GM18873 (cell line): ENCODE results near the gene RAP2A.
A peak's percentile ranks its signal among the peaks of the same experiment; 100 is the strongest.

ENCODE experiments used
- ATAC-seq: cut with Tn5 transposase; IDR thresholded peaks from one replicate; pipeline ENCODE4 v1.9.1; 2021; ENCODE audit warnings: mild to moderate bottlenecking, moderate library complexity, moderate number of reproducible peaks; ENCODE audit not compliant: unreplicated experiment, low FRiP score

RAP2A gene

DNA sequence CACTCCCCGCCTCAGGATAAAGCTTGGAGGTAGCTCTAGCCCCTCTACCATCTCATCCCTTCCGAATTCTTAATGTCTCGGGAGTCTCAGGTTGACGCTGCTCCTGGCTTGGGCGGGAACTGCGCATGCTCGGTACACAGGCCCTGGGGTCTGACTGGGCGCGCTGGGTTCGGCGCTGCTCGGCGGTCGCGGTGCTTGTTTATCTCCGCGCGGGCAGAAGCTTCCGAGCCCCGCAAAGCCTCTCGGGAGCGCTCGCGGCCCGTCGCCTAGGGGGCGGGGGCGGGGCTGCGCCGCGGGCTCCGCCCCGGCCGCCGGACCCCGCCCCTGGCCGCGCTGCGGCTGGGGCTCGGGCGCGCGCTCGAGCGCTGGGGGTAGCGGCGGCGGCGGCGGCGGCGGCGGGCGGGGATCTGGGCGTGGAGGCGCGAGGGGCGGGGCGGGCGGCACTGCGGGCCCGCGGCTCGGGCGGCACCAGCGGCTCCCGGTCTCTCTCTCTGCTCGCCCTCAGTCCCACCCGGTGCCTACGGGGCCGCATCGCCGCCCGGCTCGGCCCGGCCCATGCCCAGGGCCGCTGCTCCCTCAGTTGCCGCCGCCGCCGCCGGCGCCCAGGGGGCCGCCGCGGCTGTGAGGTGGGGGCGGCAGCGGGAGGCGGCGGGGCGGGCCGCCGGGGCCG, at the start of gene RAP2A:
RAP2A (plus strand) TSS at position 443 of the 670 bp plus-strand sequence. CDS start 302 bp downstream, outside the sequence.
- peak; percentile 21 for ATAC-seq

DNA sequence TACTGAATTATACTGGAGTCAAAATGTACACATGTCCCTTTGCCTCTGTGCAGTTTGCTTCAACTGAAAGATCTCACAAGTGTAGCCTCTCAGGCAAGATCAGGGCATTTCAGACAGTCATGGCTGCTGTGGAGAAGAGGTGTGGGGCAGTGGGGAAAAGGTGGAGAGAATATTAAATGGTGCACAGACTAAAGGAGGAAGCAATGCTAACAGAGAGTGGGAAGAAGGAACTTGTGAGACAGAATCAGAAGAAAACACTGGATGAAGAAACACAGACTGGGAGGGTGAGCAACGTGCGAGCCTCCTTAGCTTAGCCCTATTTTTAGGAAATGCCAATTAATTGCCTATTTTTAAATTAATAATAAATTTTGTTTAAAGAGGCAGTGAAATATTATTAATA, 49.6 kb upstream of the RAP2A start:
- ATAC-seq = no peak

DNA sequence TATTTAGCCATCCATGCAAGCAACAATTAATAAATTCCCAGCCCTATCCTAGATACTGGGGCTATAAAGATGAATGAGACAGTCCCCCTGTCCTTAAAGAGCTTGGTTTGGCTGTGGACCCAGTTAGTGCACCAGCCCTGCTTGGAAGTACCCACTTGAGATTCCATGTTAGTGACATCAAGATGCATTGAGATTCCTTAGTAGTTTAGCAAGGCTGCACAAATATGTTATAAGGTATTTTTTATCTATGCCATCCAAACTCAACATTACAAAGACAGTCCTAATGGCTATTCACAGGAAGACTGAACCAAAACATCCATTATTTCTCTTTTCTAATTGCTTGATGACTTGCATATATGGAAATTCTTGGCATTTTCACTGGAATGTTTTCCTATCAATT, 48.8 kb upstream of the RAP2A start:
- no peak for ATAC-seq

DNA sequence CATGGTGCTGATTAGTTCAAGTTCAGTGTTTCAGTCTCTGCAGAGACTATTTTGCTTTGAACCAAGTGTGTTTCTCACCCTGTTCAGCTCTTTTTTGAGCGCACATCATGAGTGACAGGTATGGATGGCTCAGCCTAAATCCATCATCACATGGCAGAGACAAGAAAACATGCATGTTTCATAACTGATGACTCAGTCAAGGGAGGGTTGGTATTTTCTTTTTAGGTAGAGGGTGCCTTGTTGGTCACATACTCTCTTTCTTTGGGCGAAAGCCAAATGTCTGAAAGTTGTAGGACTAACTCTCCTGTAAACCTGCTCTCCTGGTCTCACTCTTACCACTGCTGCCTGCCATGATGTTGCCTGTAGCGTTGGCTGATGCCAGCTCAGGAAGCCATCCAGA, 48.1 kb upstream of the RAP2A start:
- ATAC-seq = no peak

DNA sequence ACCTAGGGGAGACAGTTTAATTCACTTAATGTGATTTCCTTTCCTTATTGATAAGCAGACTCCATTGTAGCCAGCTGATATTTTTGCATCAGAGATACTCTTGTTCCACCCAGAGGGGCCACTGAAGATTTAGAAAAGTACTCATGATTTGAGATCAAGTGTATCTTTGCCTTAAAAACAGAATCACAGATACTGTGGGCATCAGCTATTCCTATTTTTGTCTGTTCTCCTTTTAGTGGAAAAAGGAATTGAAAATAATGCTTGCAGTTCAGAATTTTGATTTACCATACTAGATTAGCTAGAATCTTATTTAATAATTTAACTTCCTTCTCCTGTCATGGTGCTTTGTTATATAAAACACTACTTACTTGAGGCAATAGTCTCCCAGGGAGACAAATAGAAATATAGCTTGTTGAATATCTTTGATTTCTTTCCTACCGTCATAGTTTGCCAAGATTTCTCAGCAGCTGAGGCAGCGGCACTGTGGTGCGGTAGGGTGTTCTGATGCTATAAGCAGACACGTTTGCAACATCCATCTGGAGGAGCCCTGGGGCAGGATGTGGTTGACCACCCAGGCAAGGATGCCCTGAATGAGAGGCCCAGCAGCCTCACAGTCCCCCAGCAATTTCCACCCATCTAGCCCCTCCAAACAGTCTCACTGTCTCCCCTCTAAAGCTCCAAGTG, 47.0 kb upstream of the RAP2A start:
- ATAC-seq = no peak

DNA sequence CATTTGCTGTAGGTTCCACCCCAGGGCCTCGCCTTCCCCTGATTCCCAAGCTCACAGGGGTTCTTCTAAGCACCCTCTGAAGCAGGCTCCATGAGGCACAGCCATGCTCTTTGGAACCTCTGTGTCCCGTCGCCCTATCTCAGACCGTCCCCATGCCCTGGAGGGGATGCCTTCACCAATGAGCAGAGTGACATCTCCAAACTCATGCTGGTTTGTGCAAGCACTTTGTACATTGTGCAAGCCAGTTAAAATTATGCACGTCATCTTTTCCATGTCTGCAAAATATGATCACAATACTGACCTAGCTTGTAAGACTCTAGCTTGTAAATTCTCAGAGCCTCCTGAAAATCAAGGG, 46.5 kb upstream of the RAP2A start:
- ATAC-seq = no peak

DNA sequence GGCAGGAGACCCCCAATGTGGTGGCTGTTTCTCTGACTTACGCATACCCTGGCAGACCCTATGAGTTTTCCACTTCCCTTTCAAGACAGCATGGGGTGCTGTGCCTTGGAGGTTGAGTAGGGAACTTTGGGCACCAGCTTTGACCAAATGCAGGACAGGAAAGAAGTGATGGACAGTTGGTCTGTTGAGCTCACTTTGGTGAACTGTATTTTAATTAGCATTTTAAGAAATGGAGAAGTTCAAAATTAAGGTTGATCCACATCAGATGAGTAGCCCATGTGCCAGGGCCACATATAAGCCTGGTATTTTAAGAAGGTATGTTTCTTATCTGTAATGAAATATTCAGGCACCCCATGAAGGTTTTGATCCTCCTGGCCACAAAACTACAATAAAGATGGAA, 46.1 kb upstream of the RAP2A start:
- ATAC-seq = no peak

DNA sequence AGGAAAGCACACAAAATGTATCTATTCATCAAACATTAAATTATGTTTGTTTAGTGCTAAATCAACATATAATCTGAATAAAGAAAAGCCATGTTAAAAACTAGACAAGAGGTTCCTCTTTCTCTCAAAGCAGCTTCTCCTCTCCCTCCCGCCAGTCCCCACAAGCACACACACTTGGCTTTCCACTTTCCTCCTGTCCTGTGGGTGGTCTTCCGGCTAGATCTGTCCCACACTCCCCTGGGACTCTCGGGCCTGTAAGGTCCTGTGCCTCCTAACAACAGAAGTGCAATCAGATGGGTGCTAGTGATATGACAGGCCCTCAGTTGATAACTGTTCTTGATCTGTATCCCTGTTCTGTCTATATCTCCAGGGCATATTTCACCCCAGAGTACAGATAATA, 45.6 kb upstream of the RAP2A start:
- no peak for ATAC-seq

DNA sequence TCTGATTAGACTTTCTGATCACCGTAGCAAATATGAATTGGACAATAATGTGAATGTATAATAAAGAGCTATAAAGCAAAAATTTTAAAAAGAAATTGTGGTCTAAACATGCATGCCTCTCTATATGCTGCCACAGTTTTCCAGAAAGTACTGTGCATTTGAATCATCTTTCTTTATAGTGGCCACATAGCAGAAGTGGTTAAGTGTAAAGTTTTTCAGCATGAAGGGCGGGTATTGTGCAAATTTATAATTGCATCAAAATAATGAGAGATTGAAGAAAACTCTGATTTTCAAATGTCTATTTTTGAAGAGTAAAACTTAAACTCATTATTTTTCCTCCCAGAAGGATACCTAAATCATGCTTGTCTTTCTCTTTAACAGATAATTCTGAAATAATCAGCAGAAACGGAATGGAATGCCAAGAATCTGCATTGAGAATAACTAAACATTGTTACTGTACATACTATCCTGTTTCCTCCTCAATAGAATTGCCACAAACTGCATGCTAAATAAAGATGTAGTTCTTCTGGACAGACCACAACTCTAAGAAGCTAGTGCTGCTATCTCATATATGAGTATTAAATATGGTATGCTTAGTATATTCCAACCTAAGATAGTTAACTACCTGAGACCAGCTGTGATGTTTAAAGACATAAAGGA, 42.9 kb upstream of the RAP2A start:
- ATAC-seq = no peak

DNA sequence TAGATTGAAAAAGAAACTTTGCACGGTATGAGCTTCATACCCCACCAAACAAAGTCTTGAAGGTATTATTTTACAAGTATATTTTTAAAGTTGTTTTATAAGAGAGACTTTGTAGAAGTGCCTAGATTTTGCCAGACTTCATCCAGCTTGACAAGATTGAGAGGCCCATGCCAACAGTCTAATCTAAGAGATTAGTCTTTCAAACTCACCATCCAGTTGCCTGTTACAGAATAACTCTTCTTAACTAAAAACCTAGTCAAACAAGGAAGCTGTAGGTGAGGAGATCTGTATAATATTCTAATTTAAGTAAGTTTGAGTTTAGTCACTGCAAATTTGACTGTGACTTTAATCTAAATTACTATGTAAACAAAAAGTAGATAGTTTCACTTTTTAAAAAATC, 41.9 kb upstream of the RAP2A start:
- no peak for ATAC-seq

DNA sequence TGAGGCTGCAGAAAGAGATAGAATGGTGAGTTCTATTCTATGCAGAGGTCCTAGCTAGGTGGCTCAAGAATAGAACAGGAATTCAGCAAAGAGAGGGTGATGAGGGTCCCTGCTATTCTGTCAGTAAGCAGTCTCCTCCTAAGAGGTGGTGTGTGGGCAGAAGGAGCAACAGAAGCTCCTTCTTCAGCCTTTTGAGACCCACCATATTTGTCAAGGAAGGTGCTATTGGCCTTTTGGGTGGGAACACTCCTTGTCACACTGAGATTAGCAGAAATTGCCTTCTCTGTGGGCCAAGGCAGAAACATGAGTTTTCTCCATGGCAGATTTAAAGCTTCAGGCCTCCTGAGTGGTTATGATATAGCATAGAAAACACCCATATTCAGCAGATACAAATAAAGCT, 39.4 kb upstream of the RAP2A start:
- ATAC-seq = no peak

DNA sequence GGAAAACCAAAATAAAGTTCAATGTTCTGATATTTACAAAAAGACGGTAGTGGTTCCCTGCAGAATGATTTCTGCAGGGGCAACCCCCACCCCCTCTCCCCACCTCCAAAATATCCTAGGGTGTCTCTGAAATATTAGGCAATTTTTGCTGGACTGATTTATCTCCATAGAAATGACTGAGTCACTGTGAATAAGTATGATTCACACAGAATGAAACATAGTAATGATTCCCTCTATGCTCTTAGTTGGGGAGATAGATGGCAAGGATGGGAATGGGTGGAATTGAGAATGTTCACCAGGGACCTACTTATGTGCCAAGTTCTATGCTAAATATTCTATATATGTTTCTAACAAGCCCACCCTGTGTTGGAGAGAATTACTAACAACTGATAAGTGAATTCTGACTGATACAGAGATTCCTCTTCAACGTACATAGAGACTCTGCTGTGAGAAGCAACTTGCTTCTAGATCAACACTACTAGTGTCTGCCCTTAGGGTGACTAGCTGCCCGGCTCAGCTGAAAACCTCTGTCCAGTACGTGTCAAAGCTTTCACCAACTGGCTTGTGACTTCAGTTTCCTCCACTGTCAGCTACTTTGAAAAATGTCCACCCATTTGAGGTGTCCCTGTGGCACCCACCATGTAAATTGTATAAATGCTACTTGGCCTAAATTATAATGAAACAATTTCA, 38.4 kb upstream of the RAP2A start:
- no peak for ATAC-seq

DNA sequence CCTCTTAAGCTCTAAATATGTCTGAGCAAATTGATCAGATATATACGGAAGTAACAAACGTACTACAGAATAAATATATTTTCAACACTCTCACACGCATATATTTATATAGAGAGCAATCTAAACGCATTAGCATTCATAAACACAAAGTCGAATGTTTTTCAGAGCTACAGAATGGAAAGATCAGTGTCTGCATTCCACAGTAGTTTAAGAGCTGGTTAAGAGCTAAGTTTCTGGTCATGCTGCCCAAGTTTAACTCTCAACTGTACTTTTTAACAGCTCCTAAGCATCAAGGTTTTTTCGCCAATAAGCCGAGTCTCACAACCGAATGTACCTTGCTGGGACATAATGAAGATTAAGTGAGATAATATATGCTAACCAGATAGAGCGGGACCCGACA, 36.7 kb upstream of the RAP2A start:
- ATAC-seq = no peak

DNA sequence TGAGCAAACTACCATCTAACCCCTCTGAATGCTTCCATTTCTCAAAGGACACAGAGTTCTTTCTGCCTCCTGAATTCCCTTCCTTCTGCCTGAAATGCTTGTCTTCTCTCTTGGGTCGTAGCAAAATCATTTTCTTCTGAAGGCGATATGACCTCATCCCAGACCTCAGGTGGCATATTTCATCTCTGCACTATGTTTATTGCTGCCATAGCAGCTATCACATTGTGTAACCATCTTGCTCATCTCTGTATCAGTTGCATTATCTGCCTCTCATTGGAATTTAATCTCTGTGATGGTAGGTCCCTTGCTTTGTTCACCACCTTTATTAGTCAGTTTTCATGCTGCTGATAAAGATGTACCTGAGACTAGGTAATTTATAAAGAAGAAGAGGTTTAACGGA, 32.5 kb upstream of the RAP2A start:
- no peak for ATAC-seq

DNA sequence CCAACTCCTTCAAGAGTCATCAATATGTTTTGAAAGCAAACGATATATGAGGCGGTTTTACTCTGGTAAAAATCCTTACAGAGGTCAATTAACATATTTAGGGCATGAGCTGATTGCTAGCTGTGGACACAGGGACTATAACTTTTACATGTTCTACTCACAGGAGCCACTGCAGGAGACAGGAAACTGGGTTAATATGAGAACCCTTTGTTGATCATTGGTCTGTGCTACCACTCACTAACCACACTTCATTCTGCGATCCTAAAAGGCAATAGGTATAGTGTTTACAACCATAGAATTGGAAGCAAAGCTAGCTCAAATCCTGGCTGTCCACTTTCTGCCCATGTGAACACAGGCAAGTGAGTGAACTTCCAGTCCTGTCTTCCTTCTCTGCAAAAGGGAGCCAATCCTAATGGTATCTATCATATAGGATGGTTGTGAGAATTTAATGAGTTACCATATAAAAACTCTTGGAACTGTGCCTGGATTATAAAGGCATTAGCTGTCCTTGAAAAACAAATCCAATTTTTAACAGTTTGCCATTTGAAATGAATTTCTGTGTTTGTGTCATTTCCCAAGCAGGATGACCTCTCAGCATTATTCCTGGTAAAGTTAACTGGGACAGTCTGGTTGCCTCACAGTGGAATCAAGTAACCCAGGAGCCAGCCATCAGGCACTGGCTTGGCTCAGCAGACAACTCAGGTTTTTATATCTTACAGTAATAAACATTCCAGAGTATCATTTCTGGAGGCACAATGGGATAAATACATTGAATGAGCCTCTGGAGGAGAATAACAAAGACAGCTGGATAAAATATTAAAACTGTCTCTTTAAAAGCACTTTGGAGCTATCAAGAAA, 29.8 kb upstream of the RAP2A start:
- no peak for ATAC-seq

DNA sequence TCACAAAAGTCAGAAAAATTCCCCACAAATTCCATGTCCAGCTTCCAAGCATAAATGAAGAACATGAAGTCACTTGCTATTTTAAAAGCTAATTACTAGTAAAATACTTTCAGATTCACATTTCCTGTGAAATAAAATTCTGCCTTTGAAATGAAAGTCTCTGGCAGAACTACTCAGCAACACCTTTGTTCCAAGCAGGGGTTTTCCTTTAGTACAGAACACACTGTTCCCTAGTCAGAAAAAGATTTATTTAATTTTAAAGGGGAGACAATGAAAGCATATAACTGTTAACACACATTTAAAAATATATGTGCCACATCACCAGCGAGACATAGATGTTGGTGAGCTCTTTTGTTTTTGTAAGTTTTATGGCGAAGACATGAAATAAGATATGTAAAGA, 26.4 kb upstream of the RAP2A start:
- no peak for ATAC-seq

DNA sequence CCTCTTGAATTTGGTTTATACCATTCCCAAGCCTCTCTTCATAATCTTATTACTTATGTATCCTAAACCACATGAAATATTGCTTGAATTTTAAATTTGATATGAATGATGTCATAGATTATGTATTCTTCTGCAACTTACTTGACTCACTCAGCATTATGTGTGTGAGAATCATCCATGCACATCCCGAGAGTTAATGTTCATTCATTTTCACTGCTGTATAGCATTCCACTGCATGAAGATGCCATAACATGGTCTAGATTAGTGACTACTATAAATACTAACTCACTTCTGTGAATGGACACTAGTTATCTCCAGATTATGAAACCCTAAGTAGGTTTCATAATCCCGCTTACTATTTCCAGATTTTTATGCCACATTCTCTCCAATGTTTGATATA, 25.0 kb upstream of the RAP2A start:
- no peak for ATAC-seq

DNA sequence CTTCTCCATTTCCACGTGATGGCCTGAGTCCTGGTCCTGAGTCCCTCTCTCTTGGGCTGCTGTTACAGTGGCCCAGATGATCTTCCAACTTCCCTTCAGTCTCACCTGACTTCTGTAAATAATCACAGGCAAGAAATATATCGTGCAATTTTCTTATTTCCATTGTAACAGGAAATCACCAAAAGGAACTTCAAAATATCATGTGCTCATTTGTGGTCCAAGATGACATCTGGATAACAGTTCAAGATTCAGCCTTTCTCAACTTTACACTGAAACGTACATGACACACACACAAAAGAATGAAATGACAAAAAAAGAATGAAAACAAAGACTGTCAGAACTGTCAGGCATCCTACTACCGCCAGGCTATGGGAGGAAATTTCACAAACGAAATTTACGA, 22.0 kb upstream of the RAP2A start:
- ATAC-seq = no peak

DNA sequence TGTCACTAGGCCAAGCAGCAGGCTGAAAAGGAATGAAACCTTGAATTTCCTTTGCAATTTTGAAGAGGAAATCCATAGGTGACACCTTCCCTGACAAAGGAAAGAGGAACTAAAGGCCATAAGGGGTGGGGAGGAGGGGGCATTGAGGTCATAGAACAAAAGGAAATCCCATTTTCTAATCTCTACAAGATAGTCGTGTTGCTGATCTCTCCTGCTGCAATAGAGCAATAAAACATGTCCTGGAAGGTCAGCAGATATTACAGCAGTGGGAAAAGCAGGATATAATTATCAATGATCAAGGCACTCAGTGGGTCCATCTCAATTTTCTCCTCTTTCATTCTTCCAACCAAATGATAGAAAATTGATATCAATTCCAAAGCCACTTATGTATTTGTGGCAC, 20.3 kb upstream of the RAP2A start:
- ATAC-seq = no peak

DNA sequence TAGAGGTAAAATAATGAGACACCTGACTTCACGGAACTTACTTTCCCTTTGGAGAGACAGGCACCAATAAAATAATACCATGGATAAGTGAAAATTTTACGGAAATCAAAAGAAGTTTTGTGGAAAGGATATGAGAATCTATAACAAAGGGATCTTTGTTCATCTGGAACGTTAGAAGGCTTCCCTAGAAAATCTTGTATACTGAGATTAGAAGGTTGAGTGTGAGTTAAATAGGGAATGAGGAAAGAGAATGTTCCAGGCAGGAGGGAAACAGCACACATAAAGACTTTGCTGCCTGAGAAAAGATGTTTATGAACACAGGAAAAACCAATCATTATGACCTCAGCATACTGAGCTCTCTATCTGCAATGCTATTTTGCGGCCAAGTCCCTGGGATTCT, 19.6 kb upstream of the RAP2A start:
- no peak for ATAC-seq

DNA sequence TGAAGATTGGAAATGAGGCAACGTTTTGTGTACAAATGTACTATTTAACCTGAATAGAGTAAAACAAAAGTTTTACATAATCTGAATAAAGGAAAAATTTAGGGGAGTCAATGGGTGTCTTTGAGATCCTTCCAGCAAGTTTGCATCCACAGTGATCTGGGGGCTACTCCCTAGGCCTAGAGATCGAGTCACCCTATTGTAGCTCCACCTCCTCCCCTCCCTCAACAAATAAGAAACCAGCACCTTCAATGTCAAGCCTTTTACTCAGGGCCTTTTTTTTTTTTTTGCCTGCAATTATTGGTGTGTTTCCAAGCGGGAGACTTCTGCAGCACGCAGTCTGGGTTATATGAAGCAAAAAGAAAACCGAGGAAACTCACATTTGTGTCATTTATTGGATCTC, 16.3 kb upstream of the RAP2A start:
- no peak for ATAC-seq
